Kidney tubule cell (primary cell): ENCODE data around the gene ACSM6.

ENCODE experiments used
- DNase-seq: peaks from one replicate; pipeline ENCODE4 v3.0.0-alpha.2; 2018; ENCODE audit warnings: low spot score

Gene ACSM6

GRCh38 chr10:95273393-95274312, 79.6 kb downstream of the ACSM6 start:
- DNase-seq: peak; percentile 51

GRCh38 chr10:95275726-95276366, 81.8 kb downstream of the ACSM6 start:
- no peak for DNase-seq

DNA sequence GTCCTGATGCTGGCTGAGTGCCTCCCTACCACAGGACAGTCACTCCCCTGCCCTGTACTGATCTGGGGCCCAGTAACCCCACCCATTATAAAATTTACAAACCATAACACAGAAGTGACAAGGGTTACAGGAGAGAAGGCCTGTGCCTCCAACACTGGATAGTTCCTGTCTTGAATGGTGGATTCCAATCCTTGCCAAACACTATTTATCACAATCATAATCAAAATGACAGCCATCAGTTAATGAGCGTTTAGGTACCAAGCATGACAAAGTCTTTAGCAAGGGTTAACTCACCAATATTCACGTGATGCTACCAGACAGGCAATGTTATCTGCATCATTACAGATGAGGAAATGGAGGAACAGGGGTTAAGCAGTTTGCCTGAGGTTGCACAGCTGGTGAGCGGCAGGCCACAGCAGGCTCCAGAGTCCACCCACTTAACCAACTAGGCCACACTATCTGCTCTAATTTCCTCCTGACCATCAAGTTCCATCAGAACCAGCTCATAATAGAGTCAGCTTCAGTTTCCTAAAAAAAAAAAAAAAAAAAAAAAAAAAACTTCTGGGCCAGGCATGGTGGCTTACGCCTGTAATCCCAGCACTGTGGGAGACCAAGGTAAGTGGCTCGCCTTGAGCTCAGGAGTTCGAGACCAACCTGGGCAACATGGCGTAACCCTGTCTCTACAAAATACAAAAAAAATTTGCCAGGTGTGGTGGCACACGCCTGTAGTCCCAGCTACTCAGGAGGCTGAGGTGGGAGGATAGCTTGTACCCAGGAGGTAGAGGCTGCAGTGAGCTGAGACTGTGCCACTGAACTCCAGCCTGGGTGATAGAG, 82.5 kb downstream of the ACSM6 start:
- no peak for DNase-seq

GRCh38 chr10:95277201-95277570, 83.1 kb downstream of the ACSM6 start:
- no peak for DNase-seq

DNA sequence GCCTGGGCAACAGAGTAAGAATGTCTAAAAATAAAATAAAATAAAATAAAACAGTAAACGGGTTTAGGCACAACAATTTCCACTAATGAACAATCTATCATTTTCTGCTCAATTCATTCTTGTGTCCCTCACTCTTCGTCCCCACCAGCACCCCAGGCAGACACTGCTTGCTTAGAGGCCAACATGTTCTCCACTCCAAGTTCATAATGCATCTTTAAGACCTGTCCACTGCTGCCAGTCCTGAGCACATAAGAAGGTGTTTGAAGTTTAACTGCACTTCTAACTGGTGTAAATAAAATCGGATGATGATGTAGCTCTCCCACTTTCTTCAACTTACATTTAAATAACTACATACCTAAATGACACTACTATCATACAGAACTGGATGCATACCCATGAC, 83.6 kb downstream of the ACSM6 start:
- DNase-seq: no peak
